ENCODE data around the gene ASCC3.
A peak's percentile ranks its signal among the peaks of the same experiment; 100 is the strongest.

ASCC3 gene

DNA sequence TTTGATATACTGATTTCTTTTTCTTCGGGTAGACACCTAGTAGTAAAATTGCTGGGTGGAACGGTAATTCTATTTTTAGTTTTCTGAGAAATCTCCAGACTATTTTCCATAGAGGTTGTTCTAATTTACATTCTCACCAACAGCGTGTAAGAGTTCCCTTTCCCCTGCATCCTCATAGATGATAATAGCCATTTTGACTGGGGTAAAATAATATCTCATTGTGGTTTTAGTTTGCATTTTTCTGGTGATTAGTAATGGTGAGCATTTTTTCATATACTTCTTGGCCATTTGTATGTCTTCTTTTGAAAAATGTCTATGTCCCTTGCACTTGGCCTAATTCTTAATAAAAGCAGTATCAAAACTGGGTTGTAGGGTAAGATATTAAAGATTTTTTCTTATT lies 267.5 kb downstream of the ASCC3 start:
- Histone ChIP-seq H3K27ac (ENCODE audit: insufficient read depth in 1 of 2, low read depth in 1 of 2, low read length in 2 of 2, poor library complexity in 1 of 2, severe bottlenecking in 2 of 2) (no peak overlapping the region), H3K9me3 (ENCODE audit: control extremely low read depth in 1 of 5, control insufficient read depth in 4 of 5, insufficient read depth in 2 of 5, low read depth in 1 of 5, low read length in 4 of 5) (no peaks in the 10 kb centered on the region), H3K4me3 (ENCODE audit: control insufficient read depth in 1 of 7, extremely low read depth in 1 of 7, insufficient read depth in 4 of 7, low read depth in 2 of 7, low read length in 6 of 7) (no peak overlapping the region), H3K36me3 (ENCODE audit: control insufficient read depth in 4 of 4, insufficient read depth in 4 of 4, low read length in 3 of 4) (peaks cover 0 to 6% (median 4%) of the 10 kb centered on the region in 4 experiments), H3K27me3 (replicated peaks in 2 of 5; ENCODE audit: control insufficient read depth in 4 of 5, insufficient read depth in 5 of 5, low read length in 4 of 5) (no peaks in the 10 kb centered on the region), H3K4me1 (ENCODE audit: control extremely low read depth in 1 of 4, control insufficient read depth in 4 of 4, insufficient read depth in 4 of 4, low read length in 3 of 4) (no peaks in the 10 kb centered on the region)
- no CpG with 5 or more reads among the region's 3 CpGs for WGBS (ENCODE audit: insufficient coverage)
- DNase-seq: no peak
- ChIA-PET POLR2A (no interaction called here), CTCF (no interaction called here)

- H3K4me3 ChIP-seq (ENCODE audit: control insufficient read depth in 1 of 7, extremely low read depth in 1 of 7, insufficient read depth in 4 of 7, low read depth in 2 of 7, low read length in 6 of 7): no peak overlapping the region
- H3K4me1 ChIP-seq (ENCODE audit: control extremely low read depth in 1 of 4, control insufficient read depth in 4 of 4, insufficient read depth in 4 of 4, low read length in 3 of 4): no peaks in the 10 kb centered on the region
- CTCF ChIA-PET: no interaction called here
- POLR2A ChIA-PET: no interaction called here
- H3K36me3 ChIP-seq (ENCODE audit: control insufficient read depth in 4 of 4, insufficient read depth in 4 of 4, low read length in 3 of 4): peaks cover 0 to 2% (median under 1%) of the 10 kb centered on the region in 4 experiments
- DNase-seq: no peak
- 100% methylated on average over 2 of the region's 2 CpGs for WGBS (ENCODE audit: insufficient coverage)
- no peaks in the 10 kb centered on the region for H3K9me3 ChIP-seq (ENCODE audit: control extremely low read depth in 1 of 5, control insufficient read depth in 4 of 5, insufficient read depth in 2 of 5, low read depth in 1 of 5, low read length in 4 of 5)
- no peak overlapping the region for H3K27ac ChIP-seq (ENCODE audit: insufficient read depth in 1 of 2, low read depth in 1 of 2, low read length in 2 of 2, poor library complexity in 1 of 2, severe bottlenecking in 2 of 2)
- no peaks in the 10 kb centered on the region for H3K27me3 ChIP-seq (replicated peaks in 2 of 5; ENCODE audit: control insufficient read depth in 4 of 5, insufficient read depth in 5 of 5, low read length in 4 of 5)
Observed at GRCh38 chr6:100612094-100612493, 269.0 kb downstream of the ASCC3 start.

GRCh38 chr6:100599088-100599770 lies 281.9 kb downstream of the ASCC3 start:
- no CpG with 5 or more reads among the region's 1 CpG for WGBS (ENCODE audit: insufficient coverage)
- CTCF ChIA-PET: no interaction called here

DNA sequence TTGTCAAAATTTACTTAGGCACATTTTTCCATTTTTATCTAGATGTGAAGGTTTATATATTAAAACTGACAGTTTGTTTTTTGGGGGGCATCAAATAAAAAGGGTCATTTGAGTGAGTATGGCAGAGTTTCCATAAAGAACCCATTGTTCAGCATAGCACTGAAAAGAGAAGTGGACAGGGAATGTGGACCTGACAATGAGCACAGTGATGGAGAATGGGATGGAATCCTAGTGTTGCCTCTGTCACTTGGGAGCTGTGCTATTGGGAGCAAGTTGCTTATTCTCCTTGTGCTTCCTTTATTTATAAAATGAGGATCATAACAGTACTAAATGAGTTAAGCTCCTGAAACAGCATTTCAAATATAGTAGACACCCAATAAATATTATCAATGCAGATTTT lies 285.7 kb downstream of the ASCC3 start:
- DNase-seq: no peak
- Histone ChIP-seq H3K4me1 (ENCODE audit: control extremely low read depth in 1 of 4, control insufficient read depth in 4 of 4, insufficient read depth in 4 of 4, low read length in 3 of 4) (peaks cover 4 to 17% (median 5%) of the 10 kb centered on the region in 4 experiments), H3K36me3 (ENCODE audit: control insufficient read depth in 4 of 4, insufficient read depth in 4 of 4, low read length in 3 of 4) (peaks cover 2 to 9% (median 5%) of the 10 kb centered on the region in 4 experiments), H3K4me3 (ENCODE audit: control insufficient read depth in 1 of 7, extremely low read depth in 1 of 7, insufficient read depth in 4 of 7, low read depth in 2 of 7, low read length in 6 of 7) (no peak overlapping the region), H3K27ac (ENCODE audit: insufficient read depth in 1 of 2, low read depth in 1 of 2, low read length in 2 of 2, poor library complexity in 1 of 2, severe bottlenecking in 2 of 2) (no peak overlapping the region), H3K27me3 (replicated peaks in 2 of 5; ENCODE audit: control insufficient read depth in 4 of 5, insufficient read depth in 5 of 5, low read length in 4 of 5) (no peaks in the 10 kb centered on the region), H3K9me3 (ENCODE audit: control extremely low read depth in 1 of 5, control insufficient read depth in 4 of 5, insufficient read depth in 2 of 5, low read depth in 1 of 5, low read length in 4 of 5) (no peaks in the 10 kb centered on the region)
- POLR2A ChIA-PET: no interaction called here
- CTCF ChIA-PET: no interaction called here

More at GRCh38 chr6:100599088-100599770, 281.9 kb downstream of the ASCC3 start:
- H3K36me3 ChIP-seq (ENCODE audit: control insufficient read depth in 4 of 4, insufficient read depth in 4 of 4, low read length in 3 of 4): peaks cover 5 to 17% (median 12%) of the 10 kb centered on the region in 4 experiments
- no peak for DNase-seq
- H3K4me1 ChIP-seq (ENCODE audit: control extremely low read depth in 1 of 4, control insufficient read depth in 4 of 4, insufficient read depth in 4 of 4, low read length in 3 of 4): peaks cover 0 to 3% (median 0%) of the 10 kb centered on the region in 4 experiments
- POLR2A ChIA-PET: no interaction called here
- no peaks in the 10 kb centered on the region for H3K27me3 ChIP-seq (replicated peaks in 2 of 5; ENCODE audit: control insufficient read depth in 4 of 5, insufficient read depth in 5 of 5, low read length in 4 of 5)
- peaks cover 0 to 2% (median 0%) of the 10 kb centered on the region in 5 experiments for H3K9me3 ChIP-seq (ENCODE audit: control extremely low read depth in 1 of 5, control insufficient read depth in 4 of 5, insufficient read depth in 2 of 5, low read depth in 1 of 5, low read length in 4 of 5)
- no peak overlapping the region for H3K4me3 ChIP-seq (ENCODE audit: control insufficient read depth in 1 of 7, extremely low read depth in 1 of 7, insufficient read depth in 4 of 7, low read depth in 2 of 7, low read length in 6 of 7)
- H3K27ac ChIP-seq (ENCODE audit: insufficient read depth in 1 of 2, low read depth in 1 of 2, low read length in 2 of 2, poor library complexity in 1 of 2, severe bottlenecking in 2 of 2): no peak overlapping the region

- H3K4me3 ChIP-seq (ENCODE audit: control insufficient read depth in 1 of 7, extremely low read depth in 1 of 7, insufficient read depth in 4 of 7, low read depth in 2 of 7, low read length in 6 of 7): peak overlapping the region in 2 of 7 experiments; percentile 19 to 49
Observed at GRCh38 chr6:100593522-100593921, 287.6 kb downstream of the ASCC3 start.

DNA sequence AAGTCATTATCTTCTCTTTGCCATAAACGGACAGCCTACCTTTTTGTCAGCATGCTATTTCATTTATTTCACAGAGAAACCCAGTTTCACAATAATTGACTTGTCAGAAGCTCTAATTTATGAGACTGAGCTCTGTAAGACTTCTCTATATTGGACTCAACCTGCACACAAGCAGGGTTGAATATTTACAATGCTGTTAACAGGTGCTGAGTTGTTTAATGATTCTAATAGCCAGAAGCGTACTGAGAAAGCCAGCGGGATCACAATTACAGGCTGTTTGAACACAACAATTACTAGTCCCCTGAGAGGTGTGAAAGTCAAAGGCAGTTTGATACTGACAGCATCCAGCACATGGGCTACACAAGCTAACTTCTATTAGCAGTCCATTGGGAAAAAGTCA lies 288.2 kb downstream of the ASCC3 start:
- 100% methylated on average over 2 of the region's 3 CpGs for WGBS (ENCODE audit: insufficient coverage)
- CTCF ChIA-PET: interaction anchor here (1.3 kb wide), 1 partner anchor 16 kb away, joined by 3 read pairs; no protein-coding TSS in a partner anchor

More at GRCh38 chr6:100593522-100593921, 287.6 kb downstream of the ASCC3 start:
- H3K36me3 ChIP-seq (ENCODE audit: control insufficient read depth in 4 of 4, insufficient read depth in 4 of 4, low read length in 3 of 4): peaks cover 0 to 11% (median 4%) of the 10 kb centered on the region in 4 experiments
- POLR2A ChIA-PET: no interaction called here
- no peaks in the 10 kb centered on the region for H3K27me3 ChIP-seq (replicated peaks in 2 of 5; ENCODE audit: control insufficient read depth in 4 of 5, insufficient read depth in 5 of 5, low read length in 4 of 5)
- CTCF ChIA-PET: no interaction called here
- 0% methylated on average over 1 of the region's 2 CpGs for WGBS (ENCODE audit: insufficient coverage)
- H3K4me1 ChIP-seq (ENCODE audit: control extremely low read depth in 1 of 4, control insufficient read depth in 4 of 4, insufficient read depth in 4 of 4, low read length in 3 of 4): peaks cover 4 to 17% (median 5%) of the 10 kb centered on the region in 4 experiments
- H3K9me3 ChIP-seq (ENCODE audit: control extremely low read depth in 1 of 5, control insufficient read depth in 4 of 5, insufficient read depth in 2 of 5, low read depth in 1 of 5, low read length in 4 of 5): no peaks in the 10 kb centered on the region
- DNase-seq: peak in 2 of 3 donors; percentile 34 to 52
- peak overlapping the region in 1 of 2 experiments; percentile 47 for H3K27ac ChIP-seq (ENCODE audit: insufficient read depth in 1 of 2, low read depth in 1 of 2, low read length in 2 of 2, poor library complexity in 1 of 2, severe bottlenecking in 2 of 2)

GRCh38 chr6:100577425-100577824 lies 303.7 kb downstream of the ASCC3 start:
- no peak for DNase-seq
- Histone ChIP-seq H3K27me3 (replicated peaks in 2 of 5; ENCODE audit: control insufficient read depth in 4 of 5, insufficient read depth in 5 of 5, low read length in 4 of 5) (no peaks in the 10 kb centered on the region), H3K9me3 (ENCODE audit: control extremely low read depth in 1 of 5, control insufficient read depth in 4 of 5, insufficient read depth in 2 of 5, low read depth in 1 of 5, low read length in 4 of 5) (no peaks in the 10 kb centered on the region), H3K36me3 (ENCODE audit: control insufficient read depth in 4 of 4, insufficient read depth in 4 of 4, low read length in 3 of 4) (no peaks in the 10 kb centered on the region), H3K4me1 (ENCODE audit: control extremely low read depth in 1 of 4, control insufficient read depth in 4 of 4, insufficient read depth in 4 of 4, low read length in 3 of 4) (no peaks in the 10 kb centered on the region), H3K27ac (ENCODE audit: insufficient read depth in 1 of 2, low read depth in 1 of 2, low read length in 2 of 2, poor library complexity in 1 of 2, severe bottlenecking in 2 of 2) (no peak overlapping the region), H3K4me3 (ENCODE audit: control insufficient read depth in 1 of 7, extremely low read depth in 1 of 7, insufficient read depth in 4 of 7, low read depth in 2 of 7, low read length in 6 of 7) (no peak overlapping the region)
- 100% methylated on average over 1 of the region's 4 CpGs for WGBS (ENCODE audit: insufficient coverage)
- CTCF ChIA-PET: no interaction called here
- POLR2A ChIA-PET: no interaction called here

More for the DNA sequence above, 288.2 kb downstream of the ASCC3 start:
- peak in 2 of 3 donors; percentile 19 to 40 for DNase-seq
- H3K4me3 ChIP-seq (ENCODE audit: control insufficient read depth in 1 of 7, extremely low read depth in 1 of 7, insufficient read depth in 4 of 7, low read depth in 2 of 7, low read length in 6 of 7): no peak overlapping the region
- peaks cover 4 to 17% (median 5%) of the 10 kb centered on the region in 4 experiments for H3K4me1 ChIP-seq (ENCODE audit: control extremely low read depth in 1 of 4, control insufficient read depth in 4 of 4, insufficient read depth in 4 of 4, low read length in 3 of 4)
- H3K9me3 ChIP-seq (ENCODE audit: control extremely low read depth in 1 of 5, control insufficient read depth in 4 of 5, insufficient read depth in 2 of 5, low read depth in 1 of 5, low read length in 4 of 5): no peaks in the 10 kb centered on the region
- peaks cover 0 to 16% (median 6%) of the 10 kb centered on the region in 4 experiments for H3K36me3 ChIP-seq (ENCODE audit: control insufficient read depth in 4 of 4, insufficient read depth in 4 of 4, low read length in 3 of 4)
- H3K27me3 ChIP-seq (replicated peaks in 2 of 5; ENCODE audit: control insufficient read depth in 4 of 5, insufficient read depth in 5 of 5, low read length in 4 of 5): no peaks in the 10 kb centered on the region
- POLR2A ChIA-PET: no interaction called here
- H3K27ac ChIP-seq (ENCODE audit: insufficient read depth in 1 of 2, low read depth in 1 of 2, low read length in 2 of 2, poor library complexity in 1 of 2, severe bottlenecking in 2 of 2): no peak overlapping the region
